KMS-11 (cell line): ENCODE measurements around the gene CDC45.

ENCODE experiments used
- H2AFZ ChIP-seq: fragments of 200-600 bp; sonication (generic); 2 replicates; pipeline ENCODE4 v1.6.1; 2016; ENCODE audit warnings: antibody characterized with exemption, mixed run types, low read depth
- H3K27ac ChIP-seq: fragments of 200-600 bp; sonication (generic); 2 replicates; pipeline ENCODE4 v1.6.1; 2016; ENCODE audit warnings: mild to moderate bottlenecking, mixed run types
- H3K27me3 ChIP-seq: fragments of 200-600 bp; sonication (generic); 2 replicates; pipeline ENCODE4 v1.6.1; 2017; ENCODE audit warnings: mild to moderate bottlenecking, low read depth, mixed run types, moderate library complexity; ENCODE audit not compliant: insufficient read depth
- H3K36me3 ChIP-seq: fragments of 200-600 bp; sonication (generic); 2 replicates; pipeline ENCODE4 v1.6.1; 2017; ENCODE audit warnings: mild to moderate bottlenecking, mixed run types; ENCODE audit not compliant: insufficient read depth
- H3K4me1 ChIP-seq: fragments of 200-600 bp; sonication (generic); 2 replicates; pipeline ENCODE4 v1.6.1; 2016; ENCODE audit warnings: mild to moderate bottlenecking, low read depth, mixed run types; ENCODE audit not compliant: poor library complexity, severe bottlenecking
- H3K4me2 ChIP-seq: fragments of 200-600 bp; sonication (generic); 2 replicates; pipeline ENCODE4 v1.7.0; 2016; ENCODE audit warnings: mild to moderate bottlenecking, mixed run types
- H3K4me3 ChIP-seq: fragments of 200-600 bp; sonication (generic); IDR thresholded peaks from 2 replicates; pipeline ENCODE4 v1.6.1; 2017; ENCODE audit warnings: low read depth, low read length, mixed read lengths; ENCODE audit not compliant: insufficient read depth
- H3K79me2 ChIP-seq: fragments of 200-600 bp; sonication (generic); 2 replicates; pipeline ENCODE4 v1.6.1; 2016; ENCODE audit warnings: low read depth, mixed run types; ENCODE audit not compliant: insufficient read depth
- H3K9ac ChIP-seq: fragments of 200-600 bp; sonication (generic); 2 replicates; pipeline ENCODE4 v1.6.1; 2016; ENCODE audit warnings: mild to moderate bottlenecking, mixed run types
- H4K20me1 ChIP-seq: fragments of 200-600 bp; sonication (generic); 2 replicates; pipeline ENCODE4 v1.6.1; 2016; ENCODE audit warnings: mild to moderate bottlenecking, mixed run types; ENCODE audit not compliant: insufficient read depth
- TF ChIP-seq, protein P1 (sequence below): fragments of 200-600 bp; sonication (generic); conservative IDR thresholded peaks from 2 replicates; pipeline ENCODE4 v1.6.1; 2017; ENCODE audit warnings: low read depth, mild to moderate bottlenecking, antibody characterized with exemption, low read length, moderate library complexity, mixed read lengths

Gene CDC45

GRCh38 chr22:19448739-19449421 lies 30.8 kb upstream of the CDC45 start:
- Histone ChIP-seq H3K9ac (no peak overlapping the region), H3K4me1 (peaks cover 27% of the 10 kb centered on the region), H3K79me2 (peaks cover 49% of the 10 kb centered on the region), H3K4me2 (peak overlapping the region; percentile 95), H4K20me1 (no peaks in the 10 kb centered on the region), H3K4me3 (no peak overlapping the region), H3K27ac (no peak overlapping the region; the same call in 1 of the 2 replicates), H3K27me3 (no peaks in the 10 kb centered on the region), H2AFZ (no peak overlapping the region), H3K36me3 (no peaks in the 10 kb centered on the region)
- TF ChIP-seq, protein P1, sequence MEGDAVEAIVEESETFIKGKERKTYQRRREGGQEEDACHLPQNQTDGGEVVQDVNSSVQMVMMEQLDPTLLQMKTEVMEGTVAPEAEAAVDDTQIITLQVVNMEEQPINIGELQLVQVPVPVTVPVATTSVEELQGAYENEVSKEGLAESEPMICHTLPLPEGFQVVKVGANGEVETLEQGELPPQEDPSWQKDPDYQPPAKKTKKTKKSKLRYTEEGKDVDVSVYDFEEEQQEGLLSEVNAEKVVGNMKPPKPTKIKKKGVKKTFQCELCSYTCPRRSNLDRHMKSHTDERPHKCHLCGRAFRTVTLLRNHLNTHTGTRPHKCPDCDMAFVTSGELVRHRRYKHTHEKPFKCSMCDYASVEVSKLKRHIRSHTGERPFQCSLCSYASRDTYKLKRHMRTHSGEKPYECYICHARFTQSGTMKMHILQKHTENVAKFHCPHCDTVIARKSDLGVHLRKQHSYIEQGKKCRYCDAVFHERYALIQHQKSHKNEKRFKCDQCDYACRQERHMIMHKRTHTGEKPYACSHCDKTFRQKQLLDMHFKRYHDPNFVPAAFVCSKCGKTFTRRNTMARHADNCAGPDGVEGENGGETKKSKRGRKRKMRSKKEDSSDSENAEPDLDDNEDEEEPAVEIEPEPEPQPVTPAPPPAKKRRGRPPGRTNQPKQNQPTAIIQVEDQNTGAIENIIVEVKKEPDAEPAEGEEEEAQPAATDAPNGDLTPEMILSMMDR, result no peak

- Histone ChIP-seq H3K27me3 (no peaks in the 10 kb centered on the region), H4K20me1 (no peaks in the 10 kb centered on the region), H3K4me1 (peaks cover 27% of the 10 kb centered on the region), H2AFZ (no peak overlapping the region), H3K4me2 (no peak overlapping the region; the same call in 1 of the 2 replicates), H3K4me3 (no peak overlapping the region), H3K9ac (no peak overlapping the region), H3K79me2 (peaks cover 44% of the 10 kb centered on the region), H3K36me3 (no peaks in the 10 kb centered on the region), H3K27ac (no peak overlapping the region; the same call in 1 of the 2 replicates)
- TF ChIP-seq, protein P1, result no peak
These were observed 30.3 kb upstream of the CDC45 start for GRCh38 chr22:19449422-19449767.

DNA sequence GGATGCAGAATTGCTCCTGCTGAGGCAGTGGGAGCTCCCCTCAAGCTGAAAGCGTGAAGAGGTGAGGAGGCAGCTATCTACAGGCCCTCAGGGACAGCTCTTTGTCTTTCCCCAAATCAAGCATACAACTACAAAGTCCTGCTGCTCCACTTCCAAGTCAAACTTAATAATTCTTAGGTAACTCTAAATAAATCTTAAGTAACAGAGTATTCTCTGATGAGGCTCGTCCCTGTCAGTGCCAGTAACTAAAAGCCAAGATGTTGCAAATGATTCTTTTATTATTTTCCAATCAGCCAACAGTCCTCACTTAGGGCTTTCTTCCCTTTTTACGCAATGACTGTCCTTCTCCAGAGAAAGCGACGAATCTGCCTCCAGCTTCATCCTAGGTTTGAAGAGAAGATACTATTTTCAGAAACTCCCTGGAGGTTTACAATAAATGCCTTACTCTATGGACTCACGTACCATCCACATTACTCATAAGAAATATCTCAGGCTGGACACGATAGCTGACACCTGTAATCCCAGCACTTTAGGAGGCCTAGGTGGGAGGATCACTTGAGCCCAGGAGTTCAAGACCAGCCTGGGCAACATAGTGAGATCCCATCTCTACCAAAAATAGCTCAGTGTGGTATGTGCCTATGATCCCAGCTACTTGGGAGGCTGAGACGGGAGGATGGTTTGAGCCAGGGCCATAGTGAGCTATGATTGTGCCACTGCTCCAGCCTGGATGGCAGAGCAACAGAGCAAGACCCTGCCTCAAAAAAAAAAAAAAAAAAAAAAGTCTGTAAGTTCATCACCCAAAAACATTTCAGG lies 29.2 kb upstream of the CDC45 start:
- Histone ChIP-seq H3K79me2 (peaks cover 33% of the 10 kb centered on the region), H3K4me2 (no peak overlapping the region), H3K27ac (no peak overlapping the region), H4K20me1 (no peaks in the 10 kb centered on the region), H3K27me3 (no peaks in the 10 kb centered on the region), H2AFZ (no peak overlapping the region), H3K9ac (no peak overlapping the region), H3K4me3 (no peak overlapping the region), H3K36me3 (no peaks in the 10 kb centered on the region), H3K4me1 (peaks cover 27% of the 10 kb centered on the region)
- TF ChIP-seq, protein P1, result no peak

- Histone ChIP-seq H2AFZ (no peak overlapping the region), H4K20me1 (no peaks in the 10 kb centered on the region), H3K9ac (no peak overlapping the region), H3K4me3 (no peak overlapping the region), H3K36me3 (no peaks in the 10 kb centered on the region), H3K27ac (no peak overlapping the region), H3K4me1 (peaks cover 19% of the 10 kb centered on the region), H3K79me2 (peaks cover 23% of the 10 kb centered on the region; the same call in 1 of the 2 replicates), H3K27me3 (no peaks in the 10 kb centered on the region), H3K4me2 (no peak overlapping the region)
- TF ChIP-seq, protein P1, result no peak
These were observed 28.1 kb upstream of the CDC45 start for GRCh38 chr22:19451570-19451969.
